H9 (cell line): ENCODE measurements around the gene LRP1-AS. TPM values are rescaled to one million over a fixed set of nuclear protein-coding genes. Genes with fewer than 3 reads are reported as not detected.

Experiments
- DNase-seq: peaks from one replicate; pipeline ENCODE4 v3.0.0-alpha.2; 2017
- H2AFZ ChIP-seq: one replicate; pipeline ENCODE4 v1.6.1; 2013; ENCODE audit warnings: mild to moderate bottlenecking, low read length, control low read depth, moderate library complexity
- H2AK5ac ChIP-seq: 2 replicates; pipeline ENCODE4 v1.6.1; 2013; ENCODE audit warnings: low read length, control low read depth, mixed read lengths; ENCODE audit not compliant: insufficient read length
- H2BK120ac ChIP-seq: one replicate; pipeline ENCODE4 v1.6.1; 2013; ENCODE audit warnings: low read depth, mild to moderate bottlenecking, low read length, control low read depth, inconsistent platforms; ENCODE audit not compliant: poor library complexity, severe bottlenecking
- H2BK12ac ChIP-seq: 2 replicates; pipeline ENCODE4 v1.6.1; 2013; ENCODE audit warnings: low read length, control low read depth, mixed read lengths, low read depth; ENCODE audit not compliant: insufficient read length
- H2BK15ac ChIP-seq: 2 replicates; pipeline ENCODE4 v1.6.1; 2013; ENCODE audit warnings: low read depth, low read length, control low read depth
- H2BK20ac ChIP-seq: one replicate; pipeline ENCODE4 v1.6.1; 2013; ENCODE audit warnings: low read depth, mild to moderate bottlenecking, low read length, control low read depth, inconsistent platforms; ENCODE audit not compliant: poor library complexity, severe bottlenecking
- H2BK5ac ChIP-seq: 2 replicates; pipeline ENCODE4 v1.6.1; 2013; ENCODE audit warnings: low read length, control low read depth, mixed read lengths; ENCODE audit not compliant: insufficient read length
- H3K14ac ChIP-seq: 2 replicates; pipeline ENCODE4 v1.6.1; 2013; ENCODE audit warnings: low read length, control low read depth; ENCODE audit not compliant: insufficient read depth
- H3K18ac ChIP-seq: 2 replicates; pipeline ENCODE4 v1.6.1; 2013; ENCODE audit warnings: low read depth, mild to moderate bottlenecking, mixed read lengths, low read length, control low read depth; ENCODE audit not compliant: insufficient read length
- H3K23ac ChIP-seq: 2 replicates; pipeline ENCODE4 v1.6.1; 2013; ENCODE audit warnings: low read length, control low read depth, mixed read lengths, low read depth; ENCODE audit not compliant: insufficient read length
- H3K23me2 ChIP-seq: 2 replicates; pipeline ENCODE4 v1.6.1; 2013; ENCODE audit warnings: low read depth, mild to moderate bottlenecking, mixed read lengths, low read length, control low read depth; ENCODE audit not compliant: insufficient read length, poor library complexity, severe bottlenecking
- H3K27ac ChIP-seq: 2 replicates; pipeline ENCODE4 v1.5.1; 2013; ENCODE audit warnings: low read length, control low read depth, mixed read lengths, low read depth; ENCODE audit not compliant: insufficient read length
- H3K27me3 ChIP-seq: 2 replicates; pipeline ENCODE4 v1.6.1; 2013; ENCODE audit warnings: low read length, control low read depth, inconsistent platforms; ENCODE audit not compliant: insufficient read depth
- H3K4ac ChIP-seq: 2 replicates; pipeline ENCODE4 v1.6.1; 2013; ENCODE audit warnings: low read depth, mild to moderate bottlenecking, control low read depth, inconsistent platforms, low read length, moderate library complexity
- H3K4me1 ChIP-seq: 2 replicates; pipeline ENCODE4 v1.6.1; 2013; ENCODE audit warnings: low read length, control low read depth, inconsistent platforms; ENCODE audit not compliant: insufficient read depth
- H3K4me2 ChIP-seq: 2 replicates; pipeline ENCODE4 v1.6.1; 2013; ENCODE audit warnings: low read length, control low read depth, mixed read lengths; ENCODE audit not compliant: insufficient read length, insufficient read depth
- H3K56ac ChIP-seq: 2 replicates; pipeline ENCODE4 v1.6.1; 2013; ENCODE audit warnings: low read depth, mild to moderate bottlenecking, mixed read lengths, low read length, control low read depth; ENCODE audit not compliant: insufficient read length
- H3K79me1 ChIP-seq: 2 replicates; pipeline ENCODE4 v1.6.1; 2013; ENCODE audit warnings: low read depth, mild to moderate bottlenecking, moderate library complexity, low read length, control low read depth, inconsistent platforms; ENCODE audit not compliant: insufficient read depth, poor library complexity, severe bottlenecking
- H3K79me2 ChIP-seq: 2 replicates; pipeline ENCODE4 v1.6.1; 2013; ENCODE audit warnings: low read length, control low read depth, inconsistent platforms; ENCODE audit not compliant: insufficient read depth
- H3K9ac ChIP-seq: 2 replicates; pipeline ENCODE4 v1.6.1; 2013; ENCODE audit warnings: low read length, control low read depth, mixed read lengths; ENCODE audit not compliant: insufficient read length; ENCODE audit errors: extremely low read depth
- H3K9me3 ChIP-seq: one replicate; pipeline ENCODE4 v1.6.1; 2013; ENCODE audit warnings: low read depth, low read length, inconsistent platforms; ENCODE audit not compliant: control insufficient read depth
- H3T11ph ChIP-seq: one replicate; pipeline ENCODE4 v1.6.1; 2013; ENCODE audit warnings: mild to moderate bottlenecking, low read length, control low read depth, inconsistent platforms
- H4K20me1 ChIP-seq: one replicate; pipeline ENCODE4 v1.6.1; 2013; ENCODE audit not compliant: control insufficient read depth, insufficient read length, insufficient read depth
- H4K5ac ChIP-seq: 2 replicates; pipeline ENCODE4 v1.6.1; 2013; ENCODE audit warnings: low read depth, mild to moderate bottlenecking, mixed read lengths, low read length, control low read depth; ENCODE audit not compliant: insufficient read length
- H4K8ac ChIP-seq: replicated peaks from 2 replicates; pipeline ENCODE4 v1.6.1; 2013; ENCODE audit warnings: low read length, control low read depth, mixed read lengths, low read depth; ENCODE audit not compliant: insufficient read length
- H4K91ac ChIP-seq: 2 replicates; pipeline ENCODE4 v1.6.1; 2013; ENCODE audit warnings: low read depth, mild to moderate bottlenecking, moderate library complexity, mixed read lengths, low read length, control low read depth; ENCODE audit not compliant: insufficient read length
- H3K27ac Mint-ChIP-seq, 3 experiments: 2 replicates in 2 of 3; 3 replicates in 1 of 3; pipeline ENCODE4 v1.8.0; 2020 to 2021; ENCODE audit warnings: mixed read lengths in 3 of 3, mild to moderate bottlenecking in 1 of 3, moderate library complexity in 1 of 3
- H3K27me3 Mint-ChIP-seq: 2 replicates; pipeline ENCODE4 v1.8.0; 2021; ENCODE audit warnings: low read depth, mild to moderate bottlenecking, moderate library complexity, mixed read lengths
- H3K36me3 Mint-ChIP-seq, 3 experiments: 2 replicates in 2 of 3; 3 replicates in 1 of 3; pipeline ENCODE4 v1.8.0; 2020 to 2021; ENCODE audit warnings: low read depth in 3 of 3, mixed read lengths in 3 of 3; ENCODE audit not compliant: insufficient read depth in 1 of 3
- H3K4me1 Mint-ChIP-seq, 2 experiments: 2 replicates each; pipeline ENCODE4 v1.8.0; 2020; ENCODE audit warnings: mixed read lengths in 2 of 2
- H3K4me3 Mint-ChIP-seq, 2 experiments: 2 replicates in 1 of 2; 3 replicates in 1 of 2; pipeline ENCODE4 v1.8.0; 2020 to 2021; ENCODE audit warnings: mild to moderate bottlenecking in 2 of 2, mixed read lengths in 2 of 2, moderate library complexity in 1 of 2
- H3K9me3 Mint-ChIP-seq, 2 experiments: 2 replicates in 1 of 2; 3 replicates in 1 of 2; pipeline ENCODE4 v1.8.0; 2020; ENCODE audit warnings: mild to moderate bottlenecking in 2 of 2, mixed read lengths in 2 of 2, moderate library complexity in 1 of 2
- CTCF ChIP-seq: fragments of 200-600 bp; sonication (generic); conservative IDR thresholded peaks from 3 replicates; pipeline ENCODE4 v1.8.0; 2021; ENCODE audit warnings: antibody characterized with exemption, mild to moderate bottlenecking
- WGBS: extraction: QIAGEN DNeasy Blood & Tissue Kit; methylation state at CpG from one replicate; pipeline ENCODE4 v1.1.7; 2013; ENCODE audit warnings: missing lambda C conversion rate, low lambda C conversion rate, mixed read lengths; ENCODE audit not compliant: insufficient read length; ENCODE audit errors: extremely low coverage; 5-methylcytosine and 5-hydroxymethylcytosine counted together
- total RNA-seq: library from RNA; stranded (reverse); gene quantifications from 2 replicates; pipeline ENCODE4 v1.2.1, GENCODE V29; 2021

The LRP1-AS gene
- total RNA-seq, 1 experiment from 2014 or later, result not detected

GRCh38 chr12:57168058-57168457, 20.6 kb upstream of the LRP1-AS start:
- H4K5ac ChIP-seq, result no peak overlapping the region
- Mint-ChIP-seq H3K9me3 (no peaks in the 10 kb centered on the region), H3K4me3 (no peak overlapping the region), H3K4me1 (peaks cover 0 to 9% of the 10 kb centered on the region in 2 experiments; a peak in 2 of 4 replicates), H3K27ac (0 out of 7 replicates have a peak overlapping the region, but pooled peaks of 1 of the 3 experiments have one; percentile 0), H3K27me3 (no peaks in the 10 kb centered on the region), H3K36me3 (peaks cover 39 to 91% (median 84%) of the 10 kb centered on the region in 3 experiments; a peak in 6 of 7 replicates)
- no peak overlapping the region for H3K56ac ChIP-seq
- H3K4me1 ChIP-seq, result no peaks in the 10 kb centered on the region
- no peak overlapping the region for H2BK120ac ChIP-seq
- H2BK20ac ChIP-seq, result no peak overlapping the region
- no peaks in the 10 kb centered on the region for H4K20me1 ChIP-seq
- H3K23me2 ChIP-seq, result no peaks in the 10 kb centered on the region
- H2BK15ac ChIP-seq, result no peak overlapping the region
- no CpG with 5 or more reads among the region's 10 CpGs for WGBS
- H3K27me3 ChIP-seq, result no peaks in the 10 kb centered on the region
- no peak overlapping the region for H3T11ph ChIP-seq
- H3K14ac ChIP-seq, result no peak overlapping the region
- no peak overlapping the region for H3K18ac ChIP-seq
- no peak overlapping the region for H2BK5ac ChIP-seq
- H2BK12ac ChIP-seq, result no peak overlapping the region
- H4K8ac ChIP-seq, result no peak overlapping the region
- H3K27ac ChIP-seq, result no peak overlapping the region
- H3K4ac ChIP-seq, result no peak overlapping the region
- H3K23ac ChIP-seq, result no peak overlapping the region
- DNase-seq, result no peak
- no peak overlapping the region for H4K91ac ChIP-seq
- H2AK5ac ChIP-seq, result no peak overlapping the region
- H3K4me2 ChIP-seq, result no peak overlapping the region
- H3K9ac ChIP-seq, result no peak overlapping the region
- TF ChIP-seq CTCF, result no peak
- H3K9me3 ChIP-seq, result no peaks in the 10 kb centered on the region
- no peaks in the 10 kb centered on the region for H3K79me1 ChIP-seq
- H2AFZ ChIP-seq, result no peak overlapping the region
- H3K79me2 ChIP-seq, result no peaks in the 10 kb centered on the region
